Measurements from ENCODE around the gene KRTAP10-10.
"Not testable (repeated sequence)": the region's sequence is repeated elsewhere in the genome, so short reads cannot be mapped to it uniquely, and the experiment has no call there.

The KRTAP10-10 gene

GRCh38 chr21:44637018-44637850, at the start of gene KRTAP10-10:
Gene KRTAP10-10 (plus strand): TSS chr21:44637356. CDS start chr21:44637418, 62 bp downstream.
- no peak for DNase-seq

GRCh38 chr21:44589094-44589493, 48.1 kb upstream of the KRTAP10-10 start:
- DNase-seq = no peak

- no peak for DNase-seq
Observed at GRCh38 chr21:44589586-44590305, 47.4 kb upstream of the KRTAP10-10 start.

- no peak for DNase-seq
Observed at GRCh38 chr21:44590311-44590721, 46.8 kb upstream of the KRTAP10-10 start.

GRCh38 chr21:44590897-44591800, 46.0 kb upstream of the KRTAP10-10 start:
- not testable (repeated sequence) for DNase-seq

- DNase-seq = not testable (repeated sequence)
Observed at GRCh38 chr21:44591801-44592130, 45.4 kb upstream of the KRTAP10-10 start.

GRCh38 chr21:44592446-44593311, 44.5 kb upstream of the KRTAP10-10 start, which contains the start of gene KRTAP10-6:
Gene KRTAP10-6 (minus strand): TSS chr21:44592505. CDS start chr21:44592484, 21 bp downstream.
- no peak for DNase-seq

GRCh38 chr21:44593598-44594405, 43.4 kb upstream of the KRTAP10-10 start:
- no peak for DNase-seq

- DNase-seq = no peak
Observed at GRCh38 chr21:44594406-44594916, 42.7 kb upstream of the KRTAP10-10 start.

- DNase-seq = no peak
Observed at GRCh38 chr21:44595524-44595923, 41.6 kb upstream of the KRTAP10-10 start.

GRCh38 chr21:44596068-44596725, 41.0 kb upstream of the KRTAP10-10 start:
- DNase-seq = no peak

- DNase-seq = no peak
Observed at GRCh38 chr21:44598061-44598460, 39.1 kb upstream of the KRTAP10-10 start.

GRCh38 chr21:44599264-44600029, 37.7 kb upstream of the KRTAP10-10 start:
- no peak for DNase-seq

GRCh38 chr21:44600118-44600978, 36.8 kb upstream of the KRTAP10-10 start, which contains the start of gene KRTAP10-7:
Gene KRTAP10-7 (plus strand): TSS chr21:44600597. CDS start chr21:44600622, 25 bp downstream.
- not testable (repeated sequence) for DNase-seq

GRCh38 chr21:44601091-44601490, 36.1 kb upstream of the KRTAP10-10 start:
- DNase-seq = not testable (repeated sequence)

- DNase-seq = no peak
Observed at GRCh38 chr21:44601596-44602462, 35.3 kb upstream of the KRTAP10-10 start.

- DNase-seq = no peak
Observed at GRCh38 chr21:44602463-44602850, 34.7 kb upstream of the KRTAP10-10 start.

Measured in activated naive CD4-positive, alpha-beta T cell treated with anti-CD3 and anti-CD28 coated beads, Interleukin-2, amount 50 U/mL, for 16 hours (primary cell).